SU-DHL-6 (cell line): ENCODE data around the gene ADAMTS7.
"Not testable (repeated sequence)": the region's sequence is repeated elsewhere in the genome, so short reads cannot be mapped to it uniquely, and the experiment has no call there.

Source experiments
- H2AFZ ChIP-seq: fragments of 200-600 bp; sonication (generic); 2 replicates; pipeline ENCODE4 v1.6.1; 2014; ENCODE audit warnings: low read depth, mild to moderate bottlenecking, moderate library complexity, mixed read lengths, antibody characterized with exemption, low read length; ENCODE audit not compliant: severe bottlenecking
- H3F3A ChIP-seq: fragments of 200-600 bp; shearing (Covaris generic); 2 replicates; pipeline ENCODE4 v1.6.0; 2016; ENCODE audit warnings: antibody characterized with exemption, mild to moderate bottlenecking; ENCODE audit not compliant: insufficient read depth
- H3K27ac ChIP-seq: fragments of 200-600 bp; sonication (generic); 2 replicates; pipeline ENCODE4 v1.5.1; 2016; ENCODE audit warnings: low read depth, mild to moderate bottlenecking, low read length, moderate library complexity, mixed read lengths
- H3K27me3 ChIP-seq: fragments of 200-600 bp; sonication (generic), shearing (Covaris generic); 2 replicates; pipeline ENCODE4 v1.6.0; 2014; ENCODE audit warnings: mild to moderate bottlenecking, low read length
- H3K36me3 ChIP-seq: fragments of 200-600 bp; sonication (generic); 2 replicates; pipeline ENCODE4 v1.6.1; 2014; ENCODE audit warnings: mild to moderate bottlenecking, low read length, mixed read lengths
- H3K4me2 ChIP-seq: fragments of 300-600, 200-600 bp; shearing (Covaris generic), sonication (generic); 2 replicates; pipeline ENCODE4 v1.6.0; 2014; ENCODE audit warnings: low read length, low read depth, mild to moderate bottlenecking; ENCODE audit not compliant: poor library complexity, severe bottlenecking
- H3K4me3 ChIP-seq: fragments of 200-600 bp; sonication (generic); 2 replicates; pipeline ENCODE4 v1.5.1; 2014; ENCODE audit warnings: antibody characterized with exemption, low read length, mild to moderate bottlenecking, mixed read lengths; ENCODE audit not compliant: insufficient read depth, poor library complexity, severe bottlenecking
- H3K79me2 ChIP-seq: fragments of 200-600 bp; sonication (generic); 2 replicates; pipeline ENCODE4 v1.6.1; 2014; ENCODE audit warnings: mild to moderate bottlenecking, low read length, moderate library complexity; ENCODE audit not compliant: insufficient read depth
- H3K9ac ChIP-seq: fragments of 200-600 bp; sonication (generic); 2 replicates; pipeline ENCODE4 v1.7.0; 2014; ENCODE audit warnings: mild to moderate bottlenecking, low read length
- H3K9me2 ChIP-seq: fragments of 200-600 bp; sonication (generic); replicated peaks from 2 replicates; pipeline ENCODE4 v1.6.1; 2014; ENCODE audit warnings: low read length; ENCODE audit not compliant: insufficient read depth
- H3K9me3 ChIP-seq: fragments of 200-600 bp; sonication (generic); 2 replicates; pipeline ENCODE4 v1.6.1; 2014; ENCODE audit warnings: low read length, mixed read lengths; ENCODE audit not compliant: insufficient read depth
- H4K20me1 ChIP-seq: fragments of 200-600 bp; sonication (generic); 2 replicates; pipeline ENCODE4 v1.6.1; 2014; ENCODE audit warnings: low read depth, mild to moderate bottlenecking, antibody characterized with exemption, low read length, moderate library complexity, mixed read lengths
- EZH2phosphoT487 ChIP-seq: fragments of 200-600 bp; sonication (generic), shearing (Covaris generic); conservative IDR thresholded peaks from 2 replicates; pipeline ENCODE4 v1.6.1; 2018; ENCODE audit warnings: mild to moderate bottlenecking, antibody characterized with exemption, low read length, moderate library complexity, mixed read lengths
- TF ChIP-seq, protein P1 (sequence below): fragments of 200-600 bp; sonication (generic); IDR thresholded peaks from one replicate; pipeline ENCODE4 v1.5.1; 2017; ENCODE audit warnings: antibody characterized with exemption, mild to moderate bottlenecking, low read length, moderate library complexity; ENCODE audit not compliant: insufficient read depth, poor library complexity, severe bottlenecking

Gene ADAMTS7

DNA sequence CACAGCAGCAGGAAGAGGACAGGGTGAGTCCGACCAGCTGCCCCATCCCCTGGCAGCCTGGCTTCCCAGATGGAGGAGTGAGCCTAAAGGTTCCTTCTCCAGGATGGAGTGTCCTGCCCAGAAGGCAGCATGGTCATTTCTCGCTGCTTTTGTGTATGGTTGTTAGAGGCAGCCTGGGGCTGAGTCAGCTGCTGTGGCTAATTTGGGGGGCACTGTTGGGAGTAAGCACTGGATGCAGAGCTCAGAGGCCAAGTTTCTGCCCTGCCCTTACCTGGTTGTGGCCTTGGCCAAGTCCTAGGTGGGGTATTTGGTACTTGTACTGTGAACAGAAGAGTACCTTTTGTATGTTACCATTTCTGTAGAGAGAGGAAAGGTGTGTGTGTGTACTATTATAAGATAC lies 78.6 kb downstream of the ADAMTS7 start:
- Histone ChIP-seq H3F3A (no peaks in the 10 kb centered on the region), H3K27ac (no peak overlapping the region), H3K9me3 (no peaks in the 10 kb centered on the region), H3K79me2 (no peaks in the 10 kb centered on the region), H4K20me1 (no peaks in the 10 kb centered on the region), H3K9ac (no peak overlapping the region), H3K4me2 (no peak overlapping the region), H3K9me2 (no peaks in the 10 kb centered on the region), H2AFZ (no peak overlapping the region), H3K36me3 (no peaks in the 10 kb centered on the region), H3K4me3 (no peak overlapping the region), H3K27me3 (no peaks in the 10 kb centered on the region)
- TF ChIP-seq, protein P1, sequence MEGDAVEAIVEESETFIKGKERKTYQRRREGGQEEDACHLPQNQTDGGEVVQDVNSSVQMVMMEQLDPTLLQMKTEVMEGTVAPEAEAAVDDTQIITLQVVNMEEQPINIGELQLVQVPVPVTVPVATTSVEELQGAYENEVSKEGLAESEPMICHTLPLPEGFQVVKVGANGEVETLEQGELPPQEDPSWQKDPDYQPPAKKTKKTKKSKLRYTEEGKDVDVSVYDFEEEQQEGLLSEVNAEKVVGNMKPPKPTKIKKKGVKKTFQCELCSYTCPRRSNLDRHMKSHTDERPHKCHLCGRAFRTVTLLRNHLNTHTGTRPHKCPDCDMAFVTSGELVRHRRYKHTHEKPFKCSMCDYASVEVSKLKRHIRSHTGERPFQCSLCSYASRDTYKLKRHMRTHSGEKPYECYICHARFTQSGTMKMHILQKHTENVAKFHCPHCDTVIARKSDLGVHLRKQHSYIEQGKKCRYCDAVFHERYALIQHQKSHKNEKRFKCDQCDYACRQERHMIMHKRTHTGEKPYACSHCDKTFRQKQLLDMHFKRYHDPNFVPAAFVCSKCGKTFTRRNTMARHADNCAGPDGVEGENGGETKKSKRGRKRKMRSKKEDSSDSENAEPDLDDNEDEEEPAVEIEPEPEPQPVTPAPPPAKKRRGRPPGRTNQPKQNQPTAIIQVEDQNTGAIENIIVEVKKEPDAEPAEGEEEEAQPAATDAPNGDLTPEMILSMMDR, result no peak
- no peak for TF ChIP-seq EZH2phosphoT487

DNA sequence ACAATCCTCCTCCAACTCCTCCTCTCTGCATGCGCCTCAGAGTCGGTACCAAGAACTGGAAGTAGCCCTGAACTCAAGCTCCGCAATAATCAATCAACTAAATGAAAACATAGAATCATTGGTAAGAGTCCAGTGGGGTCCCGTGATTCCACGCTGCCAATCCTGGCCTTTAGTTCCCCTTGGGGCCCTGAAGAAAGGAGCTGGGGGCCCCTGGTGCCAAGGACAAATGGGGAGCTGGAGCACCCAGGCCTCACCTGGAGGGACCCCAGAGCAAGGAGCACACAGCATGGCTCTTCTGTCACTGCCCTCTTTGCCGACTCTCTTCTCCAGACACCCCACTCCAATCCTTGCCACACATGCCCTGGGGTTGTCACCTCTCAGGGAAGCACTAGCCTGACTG lies 80.3 kb downstream of the ADAMTS7 start:
- Histone ChIP-seq H3K9me3 (no peaks in the 10 kb centered on the region), H3K4me3 (no peak overlapping the region), H3F3A (no peaks in the 10 kb centered on the region), H3K36me3 (no peaks in the 10 kb centered on the region), H3K9ac (no peak overlapping the region), H3K27me3 (no peaks in the 10 kb centered on the region), H4K20me1 (no peaks in the 10 kb centered on the region), H3K27ac (no peak overlapping the region), H3K9me2 (no peaks in the 10 kb centered on the region), H3K4me2 (no peak overlapping the region), H3K79me2 (no peaks in the 10 kb centered on the region), H2AFZ (no peak overlapping the region)
- TF ChIP-seq, protein P1, result no peak
- no peak for TF ChIP-seq EZH2phosphoT487

DNA sequence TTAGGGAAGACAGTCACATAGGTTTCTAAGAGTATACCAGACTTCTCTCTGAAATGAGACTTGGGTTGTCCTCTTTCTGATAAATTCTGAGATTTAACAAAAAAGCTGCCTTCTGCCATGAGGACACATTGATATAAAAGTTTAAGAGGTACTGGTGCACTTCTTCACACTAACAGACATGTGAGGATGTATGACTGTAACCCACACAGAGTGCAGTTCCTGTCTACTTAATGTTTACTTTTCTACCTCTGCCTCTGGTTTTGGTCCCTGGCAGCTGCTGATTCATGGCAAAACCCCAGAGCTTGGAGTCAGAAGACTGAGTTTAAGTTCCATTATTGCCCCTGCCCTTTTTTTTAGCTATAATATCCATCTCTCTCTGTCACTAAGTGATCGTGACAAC lies 82.8 kb downstream of the ADAMTS7 start:
- H2AFZ ChIP-seq, H3K79me2 ChIP-seq, H3K27me3 ChIP-seq, H3K36me3 ChIP-seq, H3F3A ChIP-seq, H3K27ac ChIP-seq, H3K9me2 ChIP-seq, H4K20me1 ChIP-seq, H3K9me3 ChIP-seq, H3K9ac ChIP-seq, H3K4me3 ChIP-seq, H3K4me2 ChIP-seq: not testable (repeated sequence)

DNA sequence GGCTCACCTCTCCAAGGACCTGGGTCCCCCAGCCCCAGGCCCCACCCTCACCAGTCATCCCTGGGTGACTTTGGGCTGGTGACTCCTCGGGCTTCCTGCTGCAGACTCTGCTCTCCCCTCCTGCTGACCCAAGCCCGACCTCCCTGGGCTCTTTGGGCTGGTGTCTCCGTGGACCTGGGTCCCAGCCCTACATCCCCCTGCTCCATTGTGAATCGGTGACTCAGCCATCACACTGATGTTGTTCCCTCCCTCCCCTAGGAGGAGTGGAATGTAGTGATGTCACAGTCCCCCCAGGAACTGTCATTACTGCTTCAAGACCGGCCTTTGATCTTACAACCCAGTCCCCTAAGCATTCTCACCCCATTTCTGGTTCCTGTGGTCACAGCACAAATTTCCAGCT lies 83.7 kb downstream of the ADAMTS7 start:
- Histone ChIP-seq H3K9me3 (no peaks in the 10 kb centered on the region), H3K4me2 (no peak overlapping the region), H3K4me3 (no peak overlapping the region), H3K79me2 (no peaks in the 10 kb centered on the region), H3F3A (no peaks in the 10 kb centered on the region), H4K20me1 (no peaks in the 10 kb centered on the region), H2AFZ (no peak overlapping the region), H3K27me3 (no peaks in the 10 kb centered on the region), H3K36me3 (no peaks in the 10 kb centered on the region), H3K9ac (no peak overlapping the region), H3K9me2 (no peaks in the 10 kb centered on the region), H3K27ac (no peak overlapping the region)
- no peak for TF ChIP-seq EZH2phosphoT487
- TF ChIP-seq, protein P1, result no peak
